HepG2 (cell line): Measurements from ENCODE around the gene THRB. TPM values are rescaled to one million over a fixed set of nuclear protein-coding genes. Genes with fewer than 3 reads are reported as not detected.

Source experiments
- ATM ChIP-seq: fragments of 450-650 bp; IDR thresholded peaks from 2 replicates; pipeline ENCODE4 v1.7.1; 2017; ENCODE audit warnings: mild to moderate bottlenecking, borderline replicate concordance
- FLYWCH1 ChIP-seq: sonication (generic); formaldehyde crosslinking; IDR thresholded peaks from 2 replicates; pipeline ENCODE4 v1.8.1; 2023; ENCODE audit warnings: mild to moderate bottlenecking, missing genetic modification reagents
- HNF4A ChIP-seq: sonication (generic); formaldehyde crosslinking; IDR thresholded peaks from 2 replicates; pipeline ENCODE4 v1.4.0; 2020; ENCODE audit warnings: missing genetic modification reagents
- KLF6 ChIP-seq: IDR thresholded peaks from 2 replicates; pipeline ENCODE4 v1.8.0; 2016; ENCODE audit warnings: missing biosample characterization, missing genetic modification reagents
- NFRKB ChIP-seq: fragments of 450-650 bp; IDR thresholded peaks from 2 replicates; pipeline ENCODE4 v1.6.1; 2017
- RFX5 ChIP-seq: IDR thresholded peaks from 2 replicates; pipeline ENCODE4 v1.6.1; 2011; ENCODE audit warnings: low read depth, low read length, improper control_type of control experiment
- SYNCRIP ChIP-seq: fragments of 200-400 bp; formaldehyde crosslinking; IDR thresholded peaks from 2 replicates; pipeline ENCODE4 v1.6.1; 2018; ENCODE audit warnings: mild to moderate bottlenecking, low read depth, low read length; ENCODE audit not compliant: insufficient read depth
- THAP11 ChIP-seq: IDR thresholded peaks from 2 replicates; pipeline ENCODE4 v1.6.1; 2016; ENCODE audit warnings: missing biosample characterization, missing genetic modification reagents
- ZBTB7B ChIP-seq: sonication (generic); formaldehyde crosslinking; IDR thresholded peaks from 2 replicates; pipeline ENCODE4 v1.4.0; 2020; ENCODE audit warnings: missing genetic modification reagents
- ZNF337 ChIP-seq: sonication (generic); formaldehyde crosslinking; IDR thresholded peaks from 2 replicates; pipeline ENCODE4 v1.5.1; 2020; ENCODE audit warnings: missing genetic modification reagents, low read depth, mild to moderate bottlenecking, borderline replicate concordance
- ZNF709 ChIP-seq: sonication (generic); formaldehyde crosslinking; IDR thresholded peaks from 2 replicates; pipeline ENCODE4 v1.5.0; 2020; ENCODE audit warnings: mild to moderate bottlenecking, missing genetic modification reagents
- ZNF720 ChIP-seq: sonication (generic); formaldehyde crosslinking; IDR thresholded peaks from 2 replicates; pipeline ENCODE4 v1.4.0; 2020; ENCODE audit warnings: missing genetic modification reagents
- ZNF878 ChIP-seq: sonication (generic); formaldehyde crosslinking; IDR thresholded peaks from 2 replicates; pipeline ENCODE4 v1.8.1; 2023; ENCODE audit warnings: mild to moderate bottlenecking, missing genetic modification reagents, moderate library complexity
- polyA plus RNA-seq, 8 experiments: library from polyadenylated mRNA; depleted of rRNA in 3 of 8; stranded (reverse) in 7 of 8; unstranded in 1 of 8; fragments of >200 nt; fragmentation: Illumina TruSeq in 4 of 8; extraction: Trizol in 4 of 8; gene quantifications; 2 replicates each; pipeline versions ENCODE4 v1.2.1 to v1.2.3, GENCODE V29; 2011 to 2016; ENCODE audit warnings: low read depth in 4 of 8, missing spikeins in 1 of 8, mixed read lengths in 1 of 8; ENCODE audit not compliant: insufficient read depth in 1 of 8
- total RNA-seq, 5 experiments: library from RNA; depleted of rRNA; stranded (reverse); fragments of >200 nt; fragmentation: Illumina TruSeq; extraction: Trizol; gene quantifications; 2 replicates each; pipeline ENCODE4 v1.2.3, GENCODE V29; 2016; ENCODE audit warnings: low read depth in 1 of 5
- TF ChIP-seq, protein P1 (sequence below): sonication (generic); formaldehyde crosslinking; IDR thresholded peaks from 2 replicates; pipeline ENCODE4 v1.5.0; 2020; ENCODE audit warnings: missing genetic modification reagents
- TF ChIP-seq, protein P2 (sequence below): IDR thresholded peaks from 2 replicates; pipeline ENCODE4 v1.6.1; 2016; ENCODE audit warnings: low read depth, borderline replicate concordance
- TF ChIP-seq, protein P3 (sequence below): sonication (generic); formaldehyde crosslinking; IDR thresholded peaks from 2 replicates; pipeline ENCODE4 v1.5.1; 2020; ENCODE audit warnings: mild to moderate bottlenecking, missing genetic modification reagents, moderate library complexity
- TF ChIP-seq, protein P4 (sequence below): IDR thresholded peaks from 2 replicates; pipeline ENCODE4 v1.6.1; 2016; ENCODE audit warnings: missing compliant biosample characterization, missing genetic modification reagents, borderline replicate concordance
- TF ChIP-seq, protein P5 (sequence below): sonication (generic); formaldehyde crosslinking; IDR thresholded peaks from 2 replicates; pipeline ENCODE4 v1.5.0; 2020; ENCODE audit warnings: mild to moderate bottlenecking, missing genetic modification reagents
- TF ChIP-seq, protein P6 (sequence below): sonication (generic); formaldehyde crosslinking; IDR thresholded peaks from 2 replicates; pipeline ENCODE4 v1.4.0; 2020; ENCODE audit warnings: missing genetic modification reagents, borderline replicate concordance

Gene THRB
- total and polyA plus RNA-seq, 2 of the 13 experiments (the other 11 are each of a cell fraction or from before 2014, with no cell fraction given), result 4.7 to 22.7 TPM

DNA sequence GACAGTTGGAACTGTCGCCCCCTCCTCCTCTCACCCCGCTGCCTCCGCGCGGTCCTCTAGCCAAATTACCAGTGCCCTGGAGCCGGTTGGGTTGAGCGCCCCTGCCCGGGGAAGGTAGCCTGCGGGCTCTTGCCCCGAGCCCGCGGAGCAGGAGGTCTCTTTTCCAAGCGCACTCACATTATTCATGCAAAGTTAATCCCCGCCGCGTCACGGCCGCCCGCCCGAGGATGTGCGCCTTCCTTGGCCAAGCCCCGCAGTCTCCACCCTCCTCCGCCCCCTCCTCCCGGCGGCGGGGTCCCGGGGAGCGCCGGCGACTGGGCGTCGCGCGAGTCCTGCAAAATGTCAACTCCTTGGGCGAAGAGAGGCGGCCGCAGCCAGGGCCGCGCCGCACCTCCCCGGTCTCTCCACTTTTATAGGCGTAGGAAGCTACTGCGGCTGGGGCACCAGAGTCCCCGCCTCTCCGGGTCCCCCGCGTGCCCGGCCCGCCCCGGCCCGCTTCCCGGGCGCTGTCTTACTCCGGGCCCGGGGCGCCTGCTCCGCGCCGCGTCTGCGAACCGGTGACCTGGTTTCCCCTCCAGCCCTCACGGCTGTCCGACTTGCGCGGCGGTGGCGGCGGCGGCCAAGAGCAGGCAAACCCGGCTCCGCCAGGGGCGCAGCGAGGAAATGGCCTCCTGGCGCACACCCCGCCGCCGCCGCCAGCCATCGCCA lies at the start of gene THRB (continued):
- TF ChIP-seq, protein P1, sequence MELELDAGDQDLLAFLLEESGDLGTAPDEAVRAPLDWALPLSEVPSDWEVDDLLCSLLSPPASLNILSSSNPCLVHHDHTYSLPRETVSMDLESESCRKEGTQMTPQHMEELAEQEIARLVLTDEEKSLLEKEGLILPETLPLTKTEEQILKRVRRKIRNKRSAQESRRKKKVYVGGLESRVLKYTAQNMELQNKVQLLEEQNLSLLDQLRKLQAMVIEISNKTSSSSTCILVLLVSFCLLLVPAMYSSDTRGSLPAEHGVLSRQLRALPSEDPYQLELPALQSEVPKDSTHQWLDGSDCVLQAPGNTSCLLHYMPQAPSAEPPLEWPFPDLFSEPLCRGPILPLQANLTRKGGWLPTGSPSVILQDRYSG (CRISPR knock-in tag), result no peak
- TF ChIP-seq, protein P2, sequence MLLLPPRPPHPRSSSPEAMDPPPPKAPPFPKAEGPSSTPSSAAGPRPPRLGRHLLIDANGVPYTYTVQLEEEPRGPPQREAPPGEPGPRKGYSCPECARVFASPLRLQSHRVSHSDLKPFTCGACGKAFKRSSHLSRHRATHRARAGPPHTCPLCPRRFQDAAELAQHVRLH (CRISPR knock-in tag), result no peak
- TF ChIP-seq ATM, result no peak
- TF ChIP-seq ZNF878 (CRISPR knock-in tag), result no peak
- TF ChIP-seq, protein P3, sequence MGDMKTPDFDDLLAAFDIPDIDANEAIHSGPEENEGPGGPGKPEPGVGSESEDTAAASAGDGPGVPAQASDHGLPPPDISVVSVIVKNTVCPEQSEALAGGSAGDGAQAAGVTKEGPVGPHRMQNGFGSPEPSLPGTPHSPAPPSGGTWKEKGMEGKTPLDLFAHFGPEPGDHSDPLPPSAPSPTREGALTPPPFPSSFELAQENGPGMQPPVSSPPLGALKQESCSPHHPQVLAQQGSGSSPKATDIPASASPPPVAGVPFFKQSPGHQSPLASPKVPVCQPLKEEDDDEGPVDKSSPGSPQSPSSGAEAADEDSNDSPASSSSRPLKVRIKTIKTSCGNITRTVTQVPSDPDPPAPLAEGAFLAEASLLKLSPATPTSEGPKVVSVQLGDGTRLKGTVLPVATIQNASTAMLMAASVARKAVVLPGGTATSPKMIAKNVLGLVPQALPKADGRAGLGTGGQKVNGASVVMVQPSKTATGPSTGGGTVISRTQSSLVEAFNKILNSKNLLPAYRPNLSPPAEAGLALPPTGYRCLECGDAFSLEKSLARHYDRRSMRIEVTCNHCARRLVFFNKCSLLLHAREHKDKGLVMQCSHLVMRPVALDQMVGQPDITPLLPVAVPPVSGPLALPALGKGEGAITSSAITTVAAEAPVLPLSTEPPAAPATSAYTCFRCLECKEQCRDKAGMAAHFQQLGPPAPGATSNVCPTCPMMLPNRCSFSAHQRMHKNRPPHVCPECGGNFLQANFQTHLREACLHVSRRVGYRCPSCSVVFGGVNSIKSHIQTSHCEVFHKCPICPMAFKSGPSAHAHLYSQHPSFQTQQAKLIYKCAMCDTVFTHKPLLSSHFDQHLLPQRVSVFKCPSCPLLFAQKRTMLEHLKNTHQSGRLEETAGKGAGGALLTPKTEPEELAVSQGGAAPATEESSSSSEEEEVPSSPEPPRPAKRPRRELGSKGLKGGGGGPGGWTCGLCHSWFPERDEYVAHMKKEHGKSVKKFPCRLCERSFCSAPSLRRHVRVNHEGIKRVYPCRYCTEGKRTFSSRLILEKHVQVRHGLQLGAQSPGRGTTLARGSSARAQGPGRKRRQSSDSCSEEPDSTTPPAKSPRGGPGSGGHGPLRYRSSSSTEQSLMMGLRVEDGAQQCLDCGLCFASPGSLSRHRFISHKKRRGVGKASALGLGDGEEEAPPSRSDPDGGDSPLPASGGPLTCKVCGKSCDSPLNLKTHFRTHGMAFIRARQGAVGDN, result peak; percentile 13
- TF ChIP-seq HNF4A (CRISPR knock-in tag), result no peak
- TF ChIP-seq ZBTB7B (CRISPR knock-in tag), result no peak; the same call in 1 of the 2 replicates
- TF ChIP-seq, protein P4, sequence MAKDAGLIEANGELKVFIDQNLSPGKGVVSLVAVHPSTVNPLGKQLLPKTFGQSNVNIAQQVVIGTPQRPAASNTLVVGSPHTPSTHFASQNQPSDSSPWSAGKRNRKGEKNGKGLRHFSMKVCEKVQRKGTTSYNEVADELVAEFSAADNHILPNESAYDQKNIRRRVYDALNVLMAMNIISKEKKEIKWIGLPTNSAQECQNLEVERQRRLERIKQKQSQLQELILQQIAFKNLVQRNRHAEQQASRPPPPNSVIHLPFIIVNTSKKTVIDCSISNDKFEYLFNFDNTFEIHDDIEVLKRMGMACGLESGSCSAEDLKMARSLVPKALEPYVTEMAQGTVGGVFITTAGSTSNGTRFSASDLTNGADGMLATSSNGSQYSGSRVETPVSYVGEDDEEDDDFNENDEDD (CRISPR knock-in tag), result no peak
- TF ChIP-seq ZNF337 (CRISPR knock-in tag), result no peak
- no peak for TF ChIP-seq ZNF720
- TF ChIP-seq, protein P5, sequence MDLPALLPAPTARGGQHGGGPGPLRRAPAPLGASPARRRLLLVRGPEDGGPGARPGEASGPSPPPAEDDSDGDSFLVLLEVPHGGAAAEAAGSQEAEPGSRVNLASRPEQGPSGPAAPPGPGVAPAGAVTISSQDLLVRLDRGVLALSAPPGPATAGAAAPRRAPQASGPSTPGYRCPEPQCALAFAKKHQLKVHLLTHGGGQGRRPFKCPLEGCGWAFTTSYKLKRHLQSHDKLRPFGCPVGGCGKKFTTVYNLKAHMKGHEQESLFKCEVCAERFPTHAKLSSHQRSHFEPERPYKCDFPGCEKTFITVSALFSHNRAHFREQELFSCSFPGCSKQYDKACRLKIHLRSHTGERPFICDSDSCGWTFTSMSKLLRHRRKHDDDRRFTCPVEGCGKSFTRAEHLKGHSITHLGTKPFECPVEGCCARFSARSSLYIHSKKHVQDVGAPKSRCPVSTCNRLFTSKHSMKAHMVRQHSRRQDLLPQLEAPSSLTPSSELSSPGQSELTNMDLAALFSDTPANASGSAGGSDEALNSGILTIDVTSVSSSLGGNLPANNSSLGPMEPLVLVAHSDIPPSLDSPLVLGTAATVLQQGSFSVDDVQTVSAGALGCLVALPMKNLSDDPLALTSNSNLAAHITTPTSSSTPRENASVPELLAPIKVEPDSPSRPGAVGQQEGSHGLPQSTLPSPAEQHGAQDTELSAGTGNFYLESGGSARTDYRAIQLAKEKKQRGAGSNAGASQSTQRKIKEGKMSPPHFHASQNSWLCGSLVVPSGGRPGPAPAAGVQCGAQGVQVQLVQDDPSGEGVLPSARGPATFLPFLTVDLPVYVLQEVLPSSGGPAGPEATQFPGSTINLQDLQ (CRISPR knock-in tag), result no peak
- TF ChIP-seq RFX5, result no peak
- TF ChIP-seq, protein P6, sequence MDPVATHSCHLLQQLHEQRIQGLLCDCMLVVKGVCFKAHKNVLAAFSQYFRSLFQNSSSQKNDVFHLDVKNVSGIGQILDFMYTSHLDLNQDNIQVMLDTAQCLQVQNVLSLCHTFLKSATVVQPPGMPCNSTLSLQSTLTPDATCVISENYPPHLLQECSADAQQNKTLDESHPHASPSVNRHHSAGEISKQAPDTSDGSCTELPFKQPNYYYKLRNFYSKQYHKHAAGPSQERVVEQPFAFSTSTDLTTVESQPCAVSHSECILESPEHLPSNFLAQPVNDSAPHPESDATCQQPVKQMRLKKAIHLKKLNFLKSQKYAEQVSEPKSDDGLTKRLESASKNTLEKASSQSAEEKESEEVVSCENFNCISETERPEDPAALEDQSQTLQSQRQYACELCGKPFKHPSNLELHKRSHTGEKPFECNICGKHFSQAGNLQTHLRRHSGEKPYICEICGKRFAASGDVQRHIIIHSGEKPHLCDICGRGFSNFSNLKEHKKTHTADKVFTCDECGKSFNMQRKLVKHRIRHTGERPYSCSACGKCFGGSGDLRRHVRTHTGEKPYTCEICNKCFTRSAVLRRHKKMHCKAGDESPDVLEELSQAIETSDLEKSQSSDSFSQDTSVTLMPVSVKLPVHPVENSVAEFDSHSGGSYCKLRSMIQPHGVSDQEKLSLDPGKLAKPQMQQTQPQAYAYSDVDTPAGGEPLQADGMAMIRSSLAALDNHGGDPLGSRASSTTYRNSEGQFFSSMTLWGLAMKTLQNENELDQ (CRISPR knock-in tag), result no peak
- TF ChIP-seq NFRKB, result no peak
- TF ChIP-seq KLF6, result no peak
- TF ChIP-seq SYNCRIP, result no peak
- TF ChIP-seq FLYWCH1 (CRISPR knock-in tag), result no peak
- no peak for TF ChIP-seq THAP11 (CRISPR knock-in tag)
- TF ChIP-seq ZNF709 (CRISPR knock-in tag), result no peak
